ENCODE measurements around the gene GOSR1. TPM values are rescaled to one million over a fixed set of nuclear protein-coding genes. Genes with fewer than 3 reads are reported as not detected.

The GOSR1 gene
- total RNA-seq, 1 experiment from 2014 or later = 58.1 TPM

DNA sequence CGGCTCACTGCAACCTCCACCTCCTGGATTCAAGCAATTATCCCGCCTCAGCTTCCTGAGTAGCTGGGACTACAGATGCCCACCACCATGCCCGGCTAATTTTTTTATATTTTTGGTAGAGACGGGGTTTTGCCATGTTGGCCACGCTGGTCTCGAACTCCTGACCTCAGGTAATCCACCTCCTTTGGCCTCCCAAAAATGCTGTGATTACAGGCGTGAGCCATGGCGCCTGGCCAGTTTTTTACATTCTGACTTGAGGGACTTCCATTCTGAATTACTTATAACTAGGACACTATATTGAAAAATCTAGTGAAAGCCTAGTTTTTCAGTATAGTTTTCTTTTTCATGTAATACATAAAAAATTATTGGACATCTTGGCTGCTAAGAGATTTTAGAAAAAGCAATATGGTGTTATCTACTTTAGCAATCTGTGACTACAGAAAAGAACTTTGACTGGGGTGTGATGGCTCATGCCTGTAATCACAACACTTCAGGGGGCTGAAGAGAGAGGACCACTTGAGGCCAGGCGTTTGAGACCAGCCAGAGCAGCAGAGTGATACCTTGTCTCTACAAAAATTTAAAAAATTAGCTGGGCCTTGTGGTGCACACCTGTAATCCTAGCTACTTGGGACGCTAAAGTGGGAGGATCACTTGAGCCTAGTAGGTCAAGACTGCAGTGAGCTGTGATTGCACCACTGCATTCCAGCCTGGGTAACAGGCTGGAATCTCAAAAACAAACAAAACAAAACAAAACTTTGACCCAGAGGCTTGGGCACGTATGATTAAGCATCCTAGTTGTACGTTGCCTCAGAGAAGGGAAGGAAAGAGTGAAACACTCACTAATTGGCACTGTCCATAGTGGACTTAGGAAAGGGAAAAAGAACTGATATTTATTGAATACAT, 26.8 kb upstream of the GOSR1 start:
- Histone ChIP-seq H4K91ac (ENCODE audit: insufficient read length, low read depth, low read length) (no peak overlapping the region), H3K23ac (ENCODE audit: insufficient read length, low read depth, low read length) (no peak overlapping the region), H3K79me2 (ENCODE audit: insufficient read depth, low read length) (no peaks in the 10 kb centered on the region), H4K5ac (ENCODE audit: insufficient read length, low read depth, low read length) (no peak overlapping the region), H3K14ac (ENCODE audit: insufficient read depth, low read length) (no peak overlapping the region), H3K18ac (ENCODE audit: insufficient read length, low read depth, low read length) (no peak overlapping the region), H3K27me3 (ENCODE audit: insufficient read depth, low read length) (no peaks in the 10 kb centered on the region), H3K9me3 (ENCODE audit: control insufficient read depth, low read depth, low read length) (no peaks in the 10 kb centered on the region), H3K27ac (ENCODE audit: insufficient read length, low read depth, low read length) (no peak overlapping the region), H3K9ac (ENCODE audit: extremely low read depth, insufficient read length, low read length) (no peak overlapping the region), H3K4ac (ENCODE audit: low read depth, low read length) (no peak overlapping the region), H3K79me1 (ENCODE audit: insufficient read depth, low read depth, low read length, poor library complexity, severe bottlenecking) (no peaks in the 10 kb centered on the region), H3K56ac (ENCODE audit: insufficient read length, low read depth, low read length) (no peak overlapping the region), H2AK5ac (ENCODE audit: insufficient read length, low read length) (no peak overlapping the region), H2BK12ac (ENCODE audit: insufficient read length, low read depth, low read length) (no peak overlapping the region), H3K4me2 (ENCODE audit: insufficient read depth, insufficient read length, low read length) (no peak overlapping the region), H3T11ph (ENCODE audit: low read length) (no peak overlapping the region), H3K4me1 (ENCODE audit: insufficient read depth, low read length) (no peaks in the 10 kb centered on the region), H4K20me1 (ENCODE audit: control insufficient read depth, insufficient read depth, insufficient read length) (no peaks in the 10 kb centered on the region), H2BK20ac (ENCODE audit: low read depth, low read length, poor library complexity, severe bottlenecking) (no peak overlapping the region), H2BK120ac (ENCODE audit: low read depth, low read length, poor library complexity, severe bottlenecking) (no peak overlapping the region), H2BK5ac (ENCODE audit: insufficient read length, low read length) (no peak overlapping the region), H2AFZ (ENCODE audit: low read length) (no peak overlapping the region), H3K23me2 (ENCODE audit: insufficient read length, low read depth, low read length, poor library complexity, severe bottlenecking) (no peaks in the 10 kb centered on the region), H4K8ac (replicated peaks; ENCODE audit: insufficient read length, low read depth, low read length) (no peak overlapping the region), H2BK15ac (ENCODE audit: low read depth, low read length) (no peak overlapping the region)
- H3K27me3 Mint-ChIP-seq (ENCODE audit: low read depth) = no peaks in the 10 kb centered on the region
- no peak overlapping the region for H3K4me3 Mint-ChIP-seq
- H3K36me3 Mint-ChIP-seq (ENCODE audit: insufficient read depth in 1 of 3, low read depth in 3 of 3) = peaks cover 23 to 47% (median 36%) of the 10 kb centered on the region in 3 experiments
- TF ChIP-seq, protein P1, sequence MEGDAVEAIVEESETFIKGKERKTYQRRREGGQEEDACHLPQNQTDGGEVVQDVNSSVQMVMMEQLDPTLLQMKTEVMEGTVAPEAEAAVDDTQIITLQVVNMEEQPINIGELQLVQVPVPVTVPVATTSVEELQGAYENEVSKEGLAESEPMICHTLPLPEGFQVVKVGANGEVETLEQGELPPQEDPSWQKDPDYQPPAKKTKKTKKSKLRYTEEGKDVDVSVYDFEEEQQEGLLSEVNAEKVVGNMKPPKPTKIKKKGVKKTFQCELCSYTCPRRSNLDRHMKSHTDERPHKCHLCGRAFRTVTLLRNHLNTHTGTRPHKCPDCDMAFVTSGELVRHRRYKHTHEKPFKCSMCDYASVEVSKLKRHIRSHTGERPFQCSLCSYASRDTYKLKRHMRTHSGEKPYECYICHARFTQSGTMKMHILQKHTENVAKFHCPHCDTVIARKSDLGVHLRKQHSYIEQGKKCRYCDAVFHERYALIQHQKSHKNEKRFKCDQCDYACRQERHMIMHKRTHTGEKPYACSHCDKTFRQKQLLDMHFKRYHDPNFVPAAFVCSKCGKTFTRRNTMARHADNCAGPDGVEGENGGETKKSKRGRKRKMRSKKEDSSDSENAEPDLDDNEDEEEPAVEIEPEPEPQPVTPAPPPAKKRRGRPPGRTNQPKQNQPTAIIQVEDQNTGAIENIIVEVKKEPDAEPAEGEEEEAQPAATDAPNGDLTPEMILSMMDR (conservative IDR thresholded peaks at IDR 0.05) = no peak
- DNase-seq = no peak
- WGBS (ENCODE audit: extremely low coverage, insufficient read length, low lambda C conversion rate) = no CpG with 5 or more reads among the region's 12 CpGs
- no peaks in the 10 kb centered on the region for H3K4me1 Mint-ChIP-seq
- H3K9me3 Mint-ChIP-seq = peaks cover 5 to 10% of the 10 kb centered on the region in 2 experiments; a peak in 4 of 5 replicates
- H3K27ac Mint-ChIP-seq = peak overlapping the region in 1 of 3 experiments; percentile 8; a peak in 1 of 7 replicates
